Activated CD4-positive, alpha-beta T cell treated with anti-CD3 and anti-CD28 coated beads, Interleukin-2, Interleukin-6, amounts not matched to agents 100 ng/mL and 50 ng/mL, durations not matched to agents 16 hours and 8 hours (primary cell): ENCODE results near the gene ALAS1.

Experiments used
- DNase-seq: peaks from one replicate; pipeline ENCODE4 v3.0.0-alpha.2; 2020

Gene ALAS1

DNA sequence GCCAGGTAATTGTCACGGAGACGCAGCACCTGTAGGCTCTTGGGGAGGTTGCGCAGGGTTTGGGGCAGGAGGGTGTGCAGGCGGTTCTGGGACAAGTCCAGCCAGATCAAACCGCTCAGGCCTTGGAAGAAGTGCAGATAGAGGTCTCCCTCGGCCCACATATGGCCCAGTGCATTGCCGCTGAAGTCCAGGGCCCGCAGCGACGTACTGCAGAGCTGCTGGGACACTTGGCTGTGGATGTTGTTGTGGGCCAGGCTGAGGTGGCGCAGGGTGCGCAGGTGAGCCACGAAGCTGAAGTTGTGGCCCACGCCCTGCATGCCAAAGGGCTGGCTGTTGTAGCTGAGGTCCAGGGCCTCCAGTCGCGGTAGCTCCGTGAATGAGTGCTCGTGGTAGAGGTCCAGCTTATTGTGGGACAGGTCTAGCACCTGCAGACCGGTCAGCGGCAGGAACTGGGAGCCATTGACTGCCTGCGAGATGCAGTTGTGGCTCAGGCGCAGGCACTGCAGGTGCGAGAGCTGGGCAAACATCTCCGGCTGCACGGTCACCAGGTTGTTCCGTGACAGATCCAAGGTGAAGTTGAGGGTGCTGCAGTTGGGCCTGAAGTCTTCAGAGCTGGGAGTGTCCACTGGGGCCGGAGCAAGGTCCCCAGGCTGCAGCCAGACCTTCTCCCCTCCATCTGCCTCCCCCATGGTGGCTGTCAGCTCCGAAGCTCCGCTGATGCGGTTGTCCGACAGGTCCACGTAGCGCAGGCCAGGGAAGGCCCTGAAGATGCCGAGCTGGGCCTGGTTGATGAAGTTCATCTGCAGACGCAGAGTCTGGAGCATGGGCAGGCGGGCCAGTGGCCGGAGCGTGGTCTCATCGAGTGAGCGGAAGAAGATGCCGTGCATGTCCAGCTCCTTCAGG lies 24.6 kb downstream of the ALAS1 start:
- no peak for DNase-seq

DNA sequence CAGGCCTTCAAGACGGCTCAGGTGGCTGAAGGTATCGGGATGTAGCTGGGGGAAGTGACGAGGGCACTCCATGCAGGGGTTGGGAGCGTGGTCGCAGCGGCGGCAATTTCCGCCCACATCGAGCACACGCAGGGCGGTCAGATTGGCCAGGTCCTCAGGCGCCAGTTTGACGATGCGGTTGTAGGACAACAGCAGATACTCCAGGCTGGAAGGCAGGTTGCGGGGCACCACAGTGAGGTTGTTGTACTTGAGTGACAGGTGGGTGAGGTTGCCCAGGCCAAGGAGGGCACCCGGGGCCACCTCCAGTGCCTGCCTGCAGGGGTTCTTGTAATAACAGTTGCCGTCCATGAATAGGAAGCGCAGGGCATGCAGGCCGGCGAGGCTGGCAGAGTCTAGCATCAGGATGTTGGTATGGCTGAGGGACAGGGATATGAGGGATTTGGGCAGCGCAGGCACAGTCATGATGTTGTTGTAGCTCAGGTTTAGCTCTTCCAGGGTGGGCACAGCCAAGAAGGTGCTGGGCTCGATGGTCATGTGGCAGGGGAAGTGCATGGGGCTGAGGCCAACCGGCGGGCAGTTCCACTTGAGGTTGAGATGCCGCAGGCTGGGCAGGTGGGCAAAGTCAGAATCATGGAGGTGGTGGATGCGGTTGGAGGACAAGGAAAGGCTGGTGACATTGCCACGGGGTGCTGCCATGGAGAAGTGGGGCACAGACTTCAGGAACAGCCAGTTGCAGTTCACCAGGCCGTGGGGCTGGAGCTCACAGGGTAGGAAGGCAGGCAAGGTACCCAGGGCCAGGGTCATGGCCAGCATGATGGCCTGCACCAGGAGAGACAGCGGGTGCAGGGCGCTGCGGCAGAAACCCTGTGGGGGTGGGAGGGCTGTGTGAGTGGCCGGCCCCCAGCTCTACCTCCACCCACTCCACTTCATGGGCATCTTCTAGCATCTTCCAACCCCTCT lies 25.8 kb downstream of the ALAS1 start:
- no peak for DNase-seq

DNA sequence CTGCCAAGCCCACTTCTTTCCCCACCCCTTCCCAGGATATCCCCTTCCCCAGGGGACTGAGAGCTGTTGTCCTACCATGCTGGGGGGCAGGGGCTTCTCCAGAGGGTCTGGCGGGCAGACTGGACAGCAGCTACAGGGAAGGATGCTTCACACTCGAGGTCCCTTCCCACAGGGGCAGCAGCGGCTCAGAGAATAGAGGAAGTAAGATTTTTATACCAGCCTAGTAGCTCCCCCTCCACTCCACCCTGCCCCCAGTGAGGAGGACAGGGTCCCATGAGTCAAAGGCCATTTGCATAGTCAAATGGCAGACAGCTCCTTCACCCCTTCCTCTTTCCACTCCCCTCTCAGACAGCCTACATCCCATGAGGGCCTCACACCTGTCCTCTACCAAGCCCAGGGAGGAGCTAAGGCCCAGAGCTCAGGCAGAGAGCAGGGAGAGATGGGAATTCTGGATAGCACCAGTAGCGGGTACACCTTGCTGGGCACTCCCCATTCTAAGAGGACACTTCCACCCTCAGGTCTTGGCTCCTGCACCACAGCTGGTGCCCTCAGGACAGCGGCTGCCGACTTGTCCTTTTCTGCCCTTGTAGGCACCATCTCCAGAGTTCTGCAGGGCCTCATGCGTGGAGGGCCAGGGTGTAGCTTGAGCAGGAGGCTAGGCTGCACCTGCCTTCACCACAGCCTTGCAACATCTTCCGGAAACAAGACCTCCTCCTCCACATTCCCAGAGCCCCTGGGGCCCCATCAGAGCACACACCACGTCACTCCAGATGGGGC lies 27.7 kb downstream of the ALAS1 start, which contains the start of gene TLR9:
TLR9 (minus strand) TSS at position 194 of the 777 bp plus-strand sequence; CDS start at position 78, 116 bp downstream.
- DNase-seq: no peak

DNA sequence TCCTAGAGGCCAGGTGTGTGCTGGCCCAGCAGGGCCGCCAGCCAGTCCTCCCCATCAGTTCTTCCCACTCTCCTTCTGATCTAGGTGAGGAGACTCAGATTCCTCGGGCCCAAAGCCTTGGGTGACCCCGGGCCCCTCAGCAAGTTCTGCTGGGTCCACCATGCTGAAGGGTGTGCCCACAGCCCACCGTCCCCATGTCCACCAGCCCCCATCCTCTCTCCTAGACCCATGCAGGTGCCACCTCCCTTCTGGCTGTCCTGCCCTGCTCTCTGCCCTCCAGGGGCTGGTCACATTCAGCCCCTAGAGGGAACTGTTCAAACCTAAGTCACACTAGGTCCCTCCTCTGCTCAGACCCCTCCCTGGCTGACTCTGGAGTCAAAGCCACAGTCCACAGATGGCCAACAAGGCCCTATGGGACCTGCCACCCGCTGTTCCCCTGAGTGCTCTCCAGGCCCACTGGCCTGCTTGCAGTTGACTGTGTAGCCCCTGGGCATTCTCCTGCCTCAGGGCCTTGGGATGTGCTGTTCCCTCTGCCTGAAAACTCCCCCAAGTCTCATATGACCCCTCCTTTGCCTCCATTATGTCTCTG lies 28.4 kb downstream of the ALAS1 start:
- no peak for DNase-seq

DNA sequence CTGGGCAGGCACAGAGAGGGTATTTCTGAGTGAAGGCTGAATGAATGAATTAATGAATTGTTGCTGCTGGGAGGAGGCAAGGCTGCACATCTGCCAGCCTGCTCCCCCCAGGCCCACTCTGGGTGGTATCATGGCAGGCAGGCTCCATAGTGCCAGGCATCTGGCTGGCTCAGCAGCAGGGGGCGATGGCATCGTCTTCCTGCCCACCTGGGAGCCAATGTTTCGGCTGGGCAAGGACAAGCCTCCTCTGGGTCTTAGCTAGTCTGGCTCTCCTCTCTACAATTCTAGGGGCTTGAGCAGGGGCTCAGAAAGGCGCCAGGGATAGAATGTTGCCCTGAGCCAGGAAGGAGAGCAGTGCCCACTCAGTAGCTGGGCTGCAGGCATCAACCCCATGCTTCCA lies 29.2 kb downstream of the ALAS1 start:
- DNase-seq: no peak

DNA sequence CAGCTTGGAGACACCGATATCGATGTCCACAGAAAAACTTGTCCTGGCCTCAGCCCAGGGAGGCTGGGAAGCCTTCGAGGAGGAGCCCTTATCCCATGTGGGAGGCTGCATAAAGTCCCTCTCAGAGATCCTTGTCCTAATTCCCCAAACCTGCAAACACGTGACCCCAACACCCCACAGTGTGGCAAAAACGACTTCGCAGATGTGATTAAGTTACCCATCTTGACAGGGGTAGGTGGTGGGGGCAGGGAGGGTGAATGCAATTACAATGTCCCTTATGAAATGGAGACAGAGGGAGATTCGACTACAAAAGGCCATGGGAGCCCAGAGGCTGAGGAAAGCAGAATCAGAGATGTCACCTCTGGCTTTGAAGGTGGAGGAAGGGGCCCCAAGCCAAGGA lies 29.8 kb downstream of the ALAS1 start:
- no peak for DNase-seq

DNA sequence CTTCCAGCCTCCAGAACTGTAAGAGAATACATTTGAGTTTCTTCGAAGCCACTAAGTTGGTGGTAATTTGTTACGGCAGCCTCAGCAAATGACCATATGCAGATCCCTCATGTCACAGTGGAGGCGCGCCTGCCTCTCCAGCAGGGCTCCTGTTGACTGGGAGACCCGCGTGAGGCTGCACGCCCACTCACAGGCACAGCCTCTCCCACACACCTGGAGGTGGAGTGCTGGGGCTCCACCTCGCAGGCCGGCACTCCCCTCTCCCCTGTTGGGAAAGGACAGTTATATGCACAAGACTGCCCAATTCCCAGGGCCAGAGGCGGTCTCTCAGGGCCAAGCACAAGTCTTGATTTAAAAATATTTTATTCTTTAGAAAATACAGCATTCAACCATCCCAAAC lies 30.3 kb downstream of the ALAS1 start:
- DNase-seq: no peak

DNA sequence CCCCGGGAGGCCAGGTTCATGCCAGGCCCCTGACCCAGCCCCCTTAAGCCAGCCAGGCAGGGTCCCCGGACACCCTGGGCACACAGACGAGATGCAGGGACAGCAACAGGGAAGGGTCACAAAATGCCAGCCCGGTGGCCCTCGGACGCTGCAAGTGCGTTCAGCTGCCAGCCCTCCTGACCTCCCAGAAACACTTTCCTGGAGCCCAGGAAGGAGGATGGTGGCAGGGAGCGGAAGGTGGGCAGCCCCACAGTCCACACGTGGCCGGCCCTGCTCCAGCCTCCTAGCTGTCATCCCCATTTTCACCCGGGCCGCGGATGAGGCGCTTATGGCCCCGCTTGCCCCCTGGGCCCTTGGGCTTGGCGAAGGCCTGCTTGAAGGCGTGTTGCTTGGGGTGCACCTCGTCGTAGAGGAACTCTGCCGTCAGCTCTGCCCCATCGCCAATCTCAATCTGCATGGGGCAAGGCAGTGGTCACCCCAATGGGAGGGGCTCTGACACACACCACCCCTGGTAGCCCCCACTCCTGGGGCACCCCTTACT lies 30.9 kb downstream of the ALAS1 start:
- no peak for DNase-seq

DNA sequence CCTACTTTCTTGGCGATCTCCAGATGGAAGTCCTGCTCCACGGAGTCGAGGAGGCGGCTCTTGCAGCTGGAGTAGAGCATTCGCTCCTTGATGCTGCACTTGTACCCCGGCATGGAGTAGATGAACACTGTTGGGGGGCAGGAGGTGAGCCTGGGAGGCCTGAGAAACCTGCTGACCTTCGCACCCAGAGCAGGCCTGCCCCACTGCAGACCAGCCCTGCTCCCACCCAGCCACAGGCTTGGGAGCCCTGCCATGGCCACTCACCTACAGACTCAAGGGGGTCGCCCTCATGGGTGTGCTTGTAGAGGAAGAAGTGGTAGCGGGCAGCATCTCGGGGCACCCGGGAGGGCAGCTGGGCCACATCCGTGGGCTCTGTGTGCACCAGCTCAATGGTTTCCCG lies 31.7 kb downstream of the ALAS1 start:
- no peak for DNase-seq

DNA sequence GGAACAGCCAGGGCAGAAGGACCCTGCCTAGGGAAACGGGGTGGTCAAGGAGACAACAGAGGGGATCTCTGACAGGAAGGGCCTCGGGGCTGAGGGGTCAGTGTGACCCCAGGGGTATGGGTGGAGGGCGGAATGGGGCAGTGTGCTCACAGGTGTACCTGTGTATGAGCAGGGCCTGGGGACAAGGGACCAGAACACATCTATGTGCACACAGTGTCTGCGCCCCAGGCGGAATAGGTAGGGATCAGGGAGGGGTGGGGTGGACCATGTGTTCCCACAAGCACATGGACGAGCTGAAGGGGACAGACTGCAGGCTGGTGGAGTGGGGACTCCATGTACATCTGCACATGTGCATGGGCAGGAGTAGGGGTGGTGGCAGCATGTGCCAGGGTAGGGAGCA lies 32.5 kb downstream of the ALAS1 start:
- DNase-seq: no peak

DNA sequence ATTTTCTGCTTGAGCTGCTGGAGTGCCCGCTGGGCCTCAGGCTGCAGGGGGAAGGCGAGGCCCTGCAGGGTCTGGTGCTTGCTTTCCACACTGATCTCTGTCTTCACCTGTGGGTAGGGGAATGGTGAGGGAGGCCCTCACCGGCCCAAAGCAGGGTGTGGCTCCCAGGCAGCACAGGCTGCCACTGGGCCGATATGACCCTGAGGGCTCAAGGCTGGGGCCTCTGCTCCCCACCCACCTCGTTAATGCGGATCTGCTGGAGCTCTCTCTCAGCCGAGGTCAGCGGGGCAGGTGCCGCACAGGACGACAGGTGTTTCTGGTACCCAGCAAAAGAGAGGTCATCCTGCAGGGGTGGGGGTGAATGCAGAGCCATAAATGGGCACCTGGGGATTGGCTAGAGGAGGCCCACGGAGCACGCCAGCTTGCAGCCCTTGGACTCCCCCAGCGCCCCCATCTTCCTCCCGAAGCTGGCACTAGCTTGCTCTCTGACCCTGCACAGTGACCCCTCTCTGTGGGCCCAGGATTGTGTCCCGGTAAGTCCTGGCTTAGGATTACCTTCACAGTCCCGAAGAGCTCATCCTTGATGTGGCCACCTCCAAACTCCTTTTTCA lies 33.0 kb downstream of the ALAS1 start:
- no peak for DNase-seq

DNA sequence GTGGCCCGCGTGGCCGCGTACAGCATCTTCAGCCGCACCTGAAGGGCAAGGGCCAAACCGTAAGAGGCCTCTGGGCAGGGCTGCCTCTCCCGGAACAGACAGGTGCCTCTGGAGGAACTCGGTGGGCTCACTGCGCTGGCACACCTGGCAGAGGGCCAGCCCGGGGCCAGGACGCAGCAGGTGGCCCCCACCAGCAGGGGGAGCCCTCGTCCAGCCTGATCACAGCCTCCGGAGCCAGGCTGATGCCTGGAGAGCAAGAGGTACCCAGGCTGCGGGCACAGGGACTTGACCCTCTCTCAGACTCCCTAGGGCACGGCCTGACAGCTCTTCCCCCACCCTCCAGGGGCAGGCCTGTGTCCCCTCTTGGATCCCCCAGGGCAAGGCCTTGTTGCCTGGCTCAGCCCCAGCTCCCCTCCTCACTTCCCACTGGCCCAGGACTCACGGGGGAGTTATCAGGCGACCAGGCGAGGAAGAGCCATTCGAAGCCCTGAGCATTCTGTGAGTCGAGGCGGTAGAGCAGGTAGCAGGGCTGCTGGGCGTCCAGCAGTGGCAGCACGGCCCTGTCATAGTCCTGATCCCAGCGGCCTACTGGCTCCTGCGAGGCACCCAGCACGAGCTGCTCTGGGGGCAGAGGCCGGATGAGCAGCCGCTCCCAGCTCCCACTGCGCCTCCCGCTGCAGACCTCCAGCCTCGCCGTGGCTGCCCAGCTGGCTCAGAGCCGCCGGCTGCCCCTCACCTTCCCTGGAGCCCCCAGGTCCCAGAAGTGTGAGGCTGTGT lies 33.7 kb downstream of the ALAS1 start:
- DNase-seq: peak; percentile 91

DNA sequence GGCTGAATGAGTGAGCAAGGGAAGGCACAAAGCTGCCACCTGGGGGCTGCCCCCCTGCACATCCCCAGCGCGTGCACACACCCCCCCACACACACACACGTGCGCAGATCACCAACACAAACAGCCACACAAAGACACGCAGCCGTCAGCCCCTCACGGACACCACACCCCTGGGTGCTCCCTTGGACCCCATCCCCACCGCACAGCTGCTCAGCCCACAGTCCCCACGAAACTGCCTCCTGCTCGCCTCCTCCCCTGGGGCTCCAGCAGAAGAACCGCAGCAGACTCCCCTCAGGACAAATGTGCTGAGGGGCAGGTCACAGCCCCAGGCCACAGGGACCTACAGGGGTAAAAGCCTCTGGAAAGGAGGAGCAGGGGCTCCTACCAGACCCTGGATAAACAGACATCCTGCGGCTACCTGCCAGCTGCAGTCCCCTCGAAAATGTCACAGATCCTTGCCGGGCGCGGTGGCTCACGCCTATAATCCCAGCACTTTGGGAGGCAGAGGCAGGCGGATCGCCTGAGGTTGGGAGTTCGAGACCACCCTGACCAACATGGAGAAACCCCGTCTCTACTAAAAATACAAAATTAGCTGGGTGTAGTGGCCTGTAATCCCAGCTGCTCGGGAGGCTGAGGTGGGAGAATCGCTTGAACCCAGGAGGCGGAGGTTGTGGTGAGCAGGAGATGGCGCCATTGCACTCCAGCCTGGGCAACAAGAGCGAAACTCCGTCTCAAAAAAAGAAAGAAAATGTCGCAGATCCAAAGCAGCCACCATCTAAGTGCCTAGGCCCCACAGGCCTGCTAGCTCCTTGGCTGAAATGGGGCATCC lies 34.5 kb downstream of the ALAS1 start:
- no peak for DNase-seq

DNA sequence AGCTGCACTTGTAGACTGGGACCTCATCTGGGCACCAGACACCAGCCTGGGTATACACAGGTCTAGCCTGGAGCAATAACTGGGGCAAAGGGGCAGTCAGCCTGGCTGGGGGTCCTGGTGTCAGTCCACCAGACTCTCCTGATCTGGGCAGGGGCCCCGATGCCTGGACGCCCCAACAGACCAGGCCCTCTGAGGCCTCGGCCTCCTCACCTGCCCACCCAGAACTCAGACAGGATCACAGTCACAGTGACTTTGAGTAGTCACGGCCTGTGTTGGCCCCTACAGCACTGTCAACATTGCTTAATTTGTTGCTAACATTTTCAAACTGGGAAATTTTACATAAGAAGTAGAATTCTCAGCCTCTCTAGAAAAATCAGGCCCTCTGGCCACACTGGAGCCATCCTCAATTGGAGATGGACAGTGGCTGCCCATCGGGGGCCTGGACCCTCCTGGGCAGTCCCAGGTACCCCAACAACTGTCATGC lies 35.2 kb downstream of the ALAS1 start:
- DNase-seq: no peak

DNA sequence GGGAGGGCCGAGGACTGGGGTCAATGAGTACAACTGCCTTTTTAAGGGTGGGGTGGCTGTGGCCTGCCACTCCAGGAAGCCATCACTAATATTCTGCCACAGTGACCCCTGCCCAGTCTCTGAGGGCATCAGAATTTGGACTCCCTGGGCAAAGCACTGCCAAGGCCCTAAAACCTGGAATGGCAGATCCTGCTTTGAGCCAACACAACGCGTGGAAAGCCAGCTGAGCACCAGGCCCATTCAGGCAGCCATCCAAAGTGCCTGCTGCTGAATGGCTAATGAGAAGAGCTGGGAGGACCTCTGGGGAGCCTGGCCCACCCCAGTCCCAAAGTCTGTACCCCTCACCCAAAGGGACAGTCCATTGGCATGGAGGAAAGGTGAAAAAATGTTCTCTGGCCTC lies 36.0 kb downstream of the ALAS1 start:
- DNase-seq: no peak

DNA sequence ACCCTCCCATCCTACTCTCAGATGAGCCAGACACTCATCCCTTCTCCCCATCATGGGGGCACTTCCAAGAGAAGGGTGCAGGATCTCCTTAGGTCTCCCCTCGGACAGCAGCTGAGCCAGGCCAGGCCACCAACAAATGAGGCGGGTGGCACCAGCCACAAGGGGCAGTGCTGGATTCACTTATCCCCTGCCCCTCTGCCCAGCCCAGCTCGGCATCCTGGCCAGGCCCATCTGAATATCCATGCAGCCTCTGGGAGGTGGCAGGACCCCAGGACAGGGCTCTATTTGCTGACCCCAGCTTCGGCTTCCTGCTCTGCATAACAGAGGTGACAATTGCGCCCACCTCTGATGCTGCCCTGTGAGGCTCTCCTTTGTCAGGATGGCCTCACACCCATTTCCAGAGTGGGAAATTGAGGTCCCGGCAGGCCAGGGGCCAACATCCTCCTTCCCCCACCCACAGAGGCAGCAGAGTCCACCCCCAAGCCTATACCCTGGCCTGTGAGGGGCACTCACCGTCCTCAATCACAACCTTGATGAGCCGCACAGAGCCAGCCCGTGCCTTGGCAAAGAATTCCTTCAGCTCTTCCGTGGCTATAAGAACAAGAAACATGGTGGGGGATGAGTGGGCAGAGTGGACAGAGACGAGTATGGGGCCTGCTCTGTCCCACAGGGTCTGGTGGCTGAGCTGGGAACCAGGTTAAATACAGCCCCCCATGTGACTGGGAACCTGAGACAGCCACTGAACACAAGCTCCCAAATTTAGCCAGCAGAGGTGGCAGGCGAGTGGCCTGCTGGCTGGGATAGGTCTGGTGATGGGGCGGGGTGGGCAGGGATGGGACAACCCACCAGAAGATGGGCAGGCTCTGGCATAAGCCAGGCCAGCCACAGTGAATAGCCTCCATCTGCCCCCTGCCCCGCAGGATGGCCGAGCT lies 36.8 kb downstream of the ALAS1 start:
- no peak for DNase-seq

DNA sequence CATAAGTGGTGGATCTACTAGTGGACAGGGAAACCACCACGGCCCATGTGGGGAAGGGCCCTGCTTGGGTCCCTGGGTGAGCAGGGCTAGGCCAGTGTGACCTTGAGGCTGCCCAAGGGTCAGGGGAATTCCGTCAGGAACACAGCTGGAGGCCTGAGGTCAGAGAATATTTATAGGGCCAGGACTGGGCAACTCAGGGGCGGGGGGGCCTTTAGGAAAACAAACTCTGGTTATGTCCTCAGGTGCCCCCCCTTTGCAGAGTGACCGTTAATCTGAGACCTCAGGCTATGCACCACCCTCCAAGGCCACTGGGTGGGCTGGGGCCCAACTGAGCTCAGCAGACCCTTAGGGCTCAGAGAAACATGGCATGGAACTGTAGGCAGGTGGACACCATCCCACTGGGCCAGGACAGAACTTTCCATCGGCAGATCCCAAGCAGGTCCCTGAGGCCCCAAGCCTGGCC lies 38.5 kb downstream of the ALAS1 start:
- no peak for DNase-seq

DNA sequence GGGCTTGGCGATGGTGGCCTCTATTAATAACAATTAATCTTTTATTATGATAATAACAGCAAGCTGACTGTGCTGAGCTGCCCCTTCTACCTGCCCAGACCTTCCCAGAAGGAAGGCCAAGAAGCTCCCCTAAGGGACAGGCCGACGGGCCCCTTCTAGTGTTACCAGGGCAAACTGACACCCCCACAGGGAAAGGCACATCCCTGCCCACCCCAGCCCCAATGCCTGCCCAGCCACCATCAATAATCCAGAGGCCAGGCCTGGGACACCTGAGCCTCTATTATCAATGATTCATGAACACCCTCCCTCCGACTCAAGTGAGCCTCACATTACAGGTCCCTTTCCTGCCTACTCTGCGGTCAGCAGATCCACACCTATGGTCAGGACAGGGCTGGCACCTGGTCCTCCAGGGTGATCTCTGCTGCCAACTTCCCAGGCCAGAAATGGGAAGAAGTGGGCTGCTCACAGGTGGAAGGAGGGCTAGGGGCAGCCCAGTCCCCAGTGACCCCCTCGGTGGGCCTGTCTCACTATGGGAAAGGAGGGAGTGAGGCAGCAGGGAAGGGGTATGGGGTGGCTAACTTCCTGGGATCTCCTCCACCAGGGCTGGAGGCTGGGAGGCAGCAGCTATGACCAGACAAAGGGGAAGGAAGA lies 39.2 kb downstream of the ALAS1 start:
- no peak for DNase-seq
